HG02973 (cell line): ENCODE data around the gene SIN3B.
"Not testable (repeated sequence)": the region's sequence is repeated elsewhere in the genome, so short reads cannot be mapped to it uniquely, and the experiment has no call there.

ENCODE experiments used
- ATAC-seq: cut with Tn5 transposase; IDR thresholded peaks from one replicate; pipeline ENCODE4 v1.9.1; 2021; ENCODE audit warnings: moderate library complexity; ENCODE audit not compliant: unreplicated experiment

The SIN3B gene

DNA sequence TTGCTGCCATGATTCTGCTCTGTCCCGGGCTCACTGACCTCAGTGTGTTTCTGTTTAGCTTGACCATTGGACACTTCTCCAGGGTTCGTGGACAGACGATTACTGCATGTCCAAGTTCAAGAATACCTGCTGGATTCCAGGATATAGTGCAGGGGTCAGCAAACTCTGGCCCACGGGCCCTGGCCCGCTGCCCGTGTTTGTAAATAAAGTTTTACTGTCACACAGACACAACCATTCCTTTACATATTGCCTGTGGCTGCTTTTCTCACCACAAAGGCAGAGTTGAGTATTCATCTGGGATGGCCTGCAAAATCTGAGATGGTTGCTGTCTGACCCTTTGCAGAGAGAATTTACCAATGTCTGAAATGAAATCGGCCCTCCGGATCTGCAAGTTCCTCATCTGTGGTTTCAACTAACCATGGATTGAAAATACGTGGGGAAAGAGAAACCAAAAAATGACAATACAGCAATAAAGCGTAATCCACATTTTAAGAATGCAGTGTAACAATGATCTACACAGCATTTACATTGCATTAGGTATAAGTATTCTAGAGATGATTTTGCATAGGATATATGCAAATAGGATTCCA, 33.7 kb downstream of the SIN3B start:
- ATAC-seq: no peak

- no peak for ATAC-seq
Measured at GRCh38 chr19:16867211-16867610, 38.0 kb downstream of the SIN3B start.

GRCh38 chr19:16868423-16869130, 39.4 kb downstream of the SIN3B start:
- no peak for ATAC-seq

DNA sequence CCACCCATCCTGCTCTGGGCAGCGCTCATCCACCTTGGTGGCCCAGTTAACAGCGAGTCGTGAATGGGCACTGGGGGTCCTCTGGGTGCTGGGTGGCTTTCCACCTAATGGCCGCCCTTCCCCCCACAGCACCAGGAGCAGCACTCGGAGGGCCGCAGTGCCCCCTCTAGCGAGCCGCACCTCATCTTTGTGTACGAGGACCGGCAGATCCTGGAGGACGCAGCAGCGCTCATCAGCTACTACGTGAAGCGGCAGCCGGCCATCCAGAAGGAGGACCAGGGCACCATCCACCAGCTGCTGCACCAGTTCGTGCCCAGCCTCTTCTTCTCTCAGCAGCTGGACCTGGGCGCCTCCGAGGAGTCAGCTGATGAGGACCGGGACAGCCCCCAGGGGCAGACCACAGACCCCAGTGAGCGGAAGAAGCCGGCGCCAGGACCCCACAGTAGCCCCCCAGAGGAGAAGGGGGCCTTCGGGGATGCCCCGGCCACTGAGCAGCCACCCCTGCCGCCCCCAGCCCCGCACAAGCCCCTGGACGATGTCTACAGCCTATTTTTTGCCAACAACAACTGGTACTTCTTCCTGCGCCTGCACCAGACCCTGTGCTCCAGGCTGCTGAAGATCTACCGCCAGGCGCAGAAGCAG, 40.3 kb downstream of the SIN3B start:
- no peak for ATAC-seq

DNA sequence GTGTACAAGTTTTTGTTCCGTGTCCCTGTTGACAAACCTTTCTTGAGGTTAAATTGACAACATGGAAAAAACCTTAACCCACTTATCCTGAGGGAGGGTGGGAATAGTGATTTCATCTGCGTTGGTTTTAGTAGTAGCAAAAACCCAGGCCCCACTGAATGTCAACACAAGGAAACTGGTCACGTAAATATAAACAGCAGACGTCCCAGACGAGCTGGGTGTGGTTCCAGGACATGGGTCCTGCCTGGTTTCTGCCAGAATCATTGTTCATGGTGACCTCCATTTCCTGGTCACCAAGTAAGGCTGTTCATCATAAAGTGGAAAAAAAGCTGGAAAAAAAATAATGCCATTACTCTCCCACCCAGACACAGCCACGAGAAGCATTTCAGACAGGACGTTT, 42.7 kb downstream of the SIN3B start:
- no peak for ATAC-seq

DNA sequence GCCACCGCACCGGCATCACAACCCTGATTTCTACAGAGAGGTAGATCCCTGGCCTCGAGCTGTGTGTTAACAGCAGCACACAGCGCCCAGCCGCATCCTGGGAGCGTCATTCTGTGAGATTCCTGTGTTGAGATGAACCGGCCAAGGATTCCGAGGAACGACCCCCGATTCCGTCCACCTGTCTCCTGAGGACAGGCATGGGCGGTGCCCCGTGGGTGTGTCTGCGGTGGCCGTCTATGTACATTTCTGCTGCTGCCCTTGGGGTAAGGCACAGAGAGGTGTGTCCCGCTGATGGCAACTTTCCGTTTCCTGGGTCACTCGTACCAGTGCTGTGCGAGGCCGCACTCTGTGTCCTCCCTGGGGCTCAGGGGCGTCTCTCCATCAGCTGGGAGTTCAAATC, 43.5 kb downstream of the SIN3B start:
- ATAC-seq: no peak

GRCh38 chr19:16873594-16873993, 44.4 kb downstream of the SIN3B start:
- no peak for ATAC-seq

DNA sequence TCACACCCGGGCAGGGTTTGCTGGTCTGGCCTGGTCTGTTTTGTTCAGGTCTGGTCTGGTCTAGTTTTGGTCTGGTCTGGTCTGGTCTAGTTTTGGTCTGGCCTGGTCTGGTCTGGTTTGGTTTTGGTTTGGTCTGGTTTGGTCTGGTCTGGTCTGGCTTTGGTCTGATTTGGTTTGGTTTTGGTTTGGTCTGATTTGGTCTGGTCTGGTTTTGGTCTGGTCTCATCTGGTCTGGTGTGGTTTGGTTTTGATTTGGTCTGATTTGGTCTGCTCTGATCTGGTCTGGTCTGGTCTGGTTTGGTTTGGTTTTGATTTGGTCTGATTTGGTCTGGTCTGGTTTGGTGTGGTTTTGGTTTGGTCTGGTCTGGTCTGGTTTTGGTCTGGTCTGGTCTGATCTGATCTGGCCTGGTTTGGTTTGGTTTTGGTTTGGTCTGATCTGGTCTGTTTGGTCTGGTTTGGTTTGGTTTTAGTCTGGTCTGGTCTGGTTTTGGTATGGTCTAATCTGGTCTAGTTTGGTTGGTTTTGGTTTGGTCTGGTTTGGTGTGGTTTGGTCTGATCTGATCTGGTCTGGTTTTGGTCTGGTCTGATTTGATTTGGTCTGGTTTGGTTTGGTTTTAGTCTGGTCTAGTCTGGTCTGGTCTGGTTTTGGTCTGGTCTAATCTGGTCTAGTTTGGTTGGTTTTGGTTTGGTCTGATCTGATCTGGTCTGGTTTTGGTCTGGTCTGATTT, 45.2 kb downstream of the SIN3B start:
- ATAC-seq: no peak

- not testable (repeated sequence) for ATAC-seq
Measured at GRCh38 chr19:16874978-16875299, 45.7 kb downstream of the SIN3B start.

DNA sequence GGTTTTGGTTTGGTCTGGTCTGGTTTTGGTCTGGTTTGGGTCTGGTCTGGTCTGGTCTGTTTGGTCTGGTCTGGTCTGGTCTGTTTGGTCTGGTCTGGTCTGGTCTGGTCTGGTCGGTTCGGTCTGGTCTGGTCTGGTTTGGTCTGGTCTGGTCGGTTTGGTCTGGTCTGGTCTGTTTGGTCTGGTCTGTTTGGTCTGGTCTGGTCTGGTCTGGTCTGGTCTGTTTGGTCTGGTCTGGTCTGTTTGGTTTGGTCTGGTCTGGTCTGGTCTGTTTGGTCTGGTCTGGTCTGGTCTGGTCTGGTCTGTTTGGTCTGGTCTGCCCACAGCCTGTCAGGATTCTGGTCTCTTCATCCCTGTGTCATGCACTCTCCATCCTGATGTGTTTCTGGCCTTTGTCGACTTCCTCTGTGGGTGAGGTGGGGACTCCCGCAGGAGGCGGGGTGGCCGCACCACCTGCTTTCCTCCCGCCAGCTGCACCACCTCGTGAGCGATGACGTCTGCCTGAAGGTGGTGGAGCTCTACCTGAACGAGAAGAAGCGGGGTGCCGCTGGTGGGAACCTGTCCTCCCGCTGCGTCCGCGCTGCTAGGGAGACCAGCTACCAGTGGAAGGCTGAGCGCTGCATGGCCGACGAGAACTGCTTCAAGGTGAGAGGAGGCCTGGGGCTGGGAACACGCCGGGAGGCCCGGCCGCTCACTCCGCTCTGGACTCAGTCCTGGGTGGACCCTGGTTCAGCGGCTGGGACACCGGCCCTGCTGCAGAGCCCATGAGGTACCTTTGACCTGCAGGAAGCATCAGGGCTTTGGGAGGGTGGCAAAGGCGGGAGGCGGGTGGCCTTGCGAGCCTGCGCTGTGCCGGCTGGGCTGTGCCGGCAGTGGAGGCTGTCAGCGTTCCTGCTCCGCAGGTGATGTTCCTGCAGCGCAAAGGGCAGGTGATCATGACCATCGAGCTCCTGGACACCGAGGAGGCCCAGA, 46.7 kb downstream of the SIN3B start:
- ATAC-seq: no peak

GRCh38 chr19:16876904-16877361, 47.7 kb downstream of the SIN3B start:
- ATAC-seq: no peak

- ATAC-seq: no peak
Measured at GRCh38 chr19:16877581-16877980, 48.4 kb downstream of the SIN3B start.

- no peak for ATAC-seq
Measured at GRCh38 chr19:16878181-16878965, 49.2 kb downstream of the SIN3B start.

DNA sequence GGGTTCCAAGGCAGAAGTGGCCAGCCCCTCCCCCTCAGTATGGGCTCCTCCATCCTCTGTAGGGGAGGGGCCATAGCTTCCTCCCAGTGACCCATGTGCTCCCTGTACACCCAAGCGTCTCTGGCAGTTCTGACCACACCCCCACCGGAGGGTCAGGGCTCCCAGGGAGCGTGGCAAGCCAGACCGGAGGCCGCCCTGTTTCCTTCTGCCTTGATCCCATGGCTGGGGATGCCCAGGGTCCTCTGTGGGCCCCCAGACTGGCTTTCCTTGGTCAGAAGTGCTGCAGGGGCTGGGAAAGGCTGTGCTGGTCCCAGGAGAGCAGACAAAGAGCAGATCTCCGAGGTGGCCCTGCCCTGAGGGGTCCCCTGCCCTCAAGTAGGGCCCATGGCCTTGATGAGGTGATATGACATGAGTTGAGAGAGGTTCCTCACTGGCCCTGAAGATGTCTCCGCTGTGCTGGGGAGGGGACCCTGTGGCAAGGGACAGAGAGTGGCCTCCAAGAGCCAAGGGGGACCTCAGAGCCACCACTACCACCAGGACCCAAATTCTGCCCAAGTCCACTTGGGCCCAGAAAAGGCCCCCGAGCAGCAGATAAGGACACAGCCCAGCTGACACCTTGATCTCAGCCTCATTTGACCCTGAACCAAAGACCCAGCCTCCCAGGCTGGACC, 51.8 kb downstream of the SIN3B start:
- no peak for ATAC-seq

DNA sequence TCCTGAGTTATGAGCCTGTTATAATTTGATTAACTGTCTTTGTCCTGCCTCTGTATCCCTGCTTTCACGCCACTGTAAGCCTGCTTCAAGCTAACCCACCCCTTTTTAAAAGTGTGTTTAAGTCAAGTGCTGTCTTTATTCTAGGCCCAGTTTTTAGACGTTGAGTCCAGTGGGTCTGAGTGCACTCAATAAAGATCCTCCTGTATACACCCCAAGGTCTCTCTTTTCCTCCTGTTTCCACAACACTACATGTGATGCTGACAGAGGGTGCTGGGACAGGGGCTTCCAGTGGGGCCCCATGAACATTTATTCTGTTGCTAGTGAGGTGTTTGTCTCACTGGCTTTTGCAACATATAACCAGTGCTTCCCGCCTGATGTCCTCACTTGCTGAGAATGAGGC, 52.9 kb downstream of the SIN3B start:
- ATAC-seq: no peak

- ATAC-seq: no peak
Measured at GRCh38 chr19:16883522-16883921, 54.3 kb downstream of the SIN3B start.

DNA sequence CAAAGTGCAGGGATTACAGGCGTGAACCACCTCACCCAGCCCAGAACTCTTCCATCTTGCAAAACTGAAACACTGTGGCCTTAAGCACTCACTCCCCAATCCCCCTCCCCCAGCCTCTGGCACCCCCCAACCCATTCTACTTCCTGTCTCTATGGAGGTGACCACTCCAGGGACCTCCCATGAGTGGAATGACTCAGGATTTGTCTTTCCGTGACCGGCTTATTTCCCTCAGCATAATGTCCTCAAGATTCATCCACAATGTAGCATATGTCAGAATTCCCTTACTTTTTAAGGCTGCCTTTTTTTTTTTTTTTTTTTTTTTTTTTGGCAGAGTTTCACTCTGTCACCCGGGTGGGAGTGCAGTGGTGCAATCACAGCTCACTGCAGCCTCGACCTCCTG, 56.0 kb downstream of the SIN3B start:
- no peak for ATAC-seq

GRCh38 chr19:16886305-16886880, 57.2 kb downstream of the SIN3B start:
- no peak for ATAC-seq
